ENCODE results near the gene TNFRSF18. TPM values are rescaled to one million over a fixed set of nuclear protein-coding genes. Genes with fewer than 3 reads are reported as not detected.

Gene TNFRSF18
- total RNA-seq, 1 donor from 2014 or later = 0.98 TPM

- intact Hi-C loops (cut with DNase I) = no loop called here
Measured at GRCh38 chr1:1163538-1164070, 42.8 kb downstream of the TNFRSF18 start.

GRCh38 chr1:1162597-1163537, 43.5 kb downstream of the TNFRSF18 start:
- no peaks in the 10 kb centered on the region for H3K9me3 ChIP-seq
- no peaks in the 10 kb centered on the region for H3K36me3 ChIP-seq
- no peaks in the 10 kb centered on the region for H3K27me3 ChIP-seq
- TF ChIP-seq CTCF (IDR thresholded peaks at IDR 0.05) = no peak
- peak overlapping the region; percentile 66 for H3K27ac ChIP-seq
- intact Hi-C loops (cut with DNase I) = no loop called here
- ATAC-seq = peak; percentile 81
- DNase-seq = peak; percentile 93
- peak overlapping the region; percentile 48 for H3K4me3 ChIP-seq
- H3K4me1 ChIP-seq = peaks cover 14% of the 10 kb centered on the region

More at GRCh38 chr1:1163538-1164070, 42.8 kb downstream of the TNFRSF18 start:
- TF ChIP-seq CTCF (IDR thresholded peaks at IDR 0.05) = no peak
- Histone ChIP-seq H3K36me3 (no peaks in the 10 kb centered on the region), H3K4me3 (peak overlapping the region; percentile 48), H3K9me3 (no peaks in the 10 kb centered on the region), H3K27me3 (peaks cover 1% of the 10 kb centered on the region), H3K27ac (peak overlapping the region; percentile 66), H3K4me1 (peaks cover 7% of the 10 kb centered on the region)
- no peak for ATAC-seq
- no peak for DNase-seq

- Histone ChIP-seq H3K27me3 (no peaks in the 10 kb centered on the region), H3K36me3 (no peaks in the 10 kb centered on the region), H3K27ac (no peak overlapping the region), H3K9me3 (no peaks in the 10 kb centered on the region), H3K4me1 (peaks cover 14% of the 10 kb centered on the region), H3K4me3 (no peak overlapping the region)
- intact Hi-C loops (cut with DNase I) = no loop called here
- TF ChIP-seq CTCF (IDR thresholded peaks at IDR 0.05) = no peak
- ATAC-seq (no peak), DNase-seq (no peak)
Measured at GRCh38 chr1:1161683-1162079, 44.7 kb downstream of the TNFRSF18 start.

- no peak for TF ChIP-seq CTCF (IDR thresholded peaks at IDR 0.05)
- H3K27ac ChIP-seq = no peak overlapping the region
- H3K4me1 ChIP-seq = peaks cover 14% of the 10 kb centered on the region
- H3K27me3 ChIP-seq = no peaks in the 10 kb centered on the region
- no peaks in the 10 kb centered on the region for H3K36me3 ChIP-seq
- ATAC-seq (no peak), DNase-seq (no peak)
- no peak overlapping the region for H3K4me3 ChIP-seq
- no peaks in the 10 kb centered on the region for H3K9me3 ChIP-seq
- intact Hi-C loops (cut with DNase I) = no loop called here
Measured at GRCh38 chr1:1161078-1161682, 45.2 kb downstream of the TNFRSF18 start.

- no peak for TF ChIP-seq CTCF (IDR thresholded peaks at IDR 0.05)
- no peaks in the 10 kb centered on the region for H3K9me3 ChIP-seq
- intact Hi-C loops (cut with DNase I) = no loop called here
- no peaks in the 10 kb centered on the region for H3K36me3 ChIP-seq
- H3K27ac ChIP-seq = no peak overlapping the region
- H3K4me1 ChIP-seq = peaks cover 11% of the 10 kb centered on the region
- ATAC-seq (no peak), DNase-seq (no peak)
- H3K4me3 ChIP-seq = no peak overlapping the region
- H3K27me3 ChIP-seq = no peaks in the 10 kb centered on the region
Measured at GRCh38 chr1:1160281-1160930, 46.0 kb downstream of the TNFRSF18 start.
